GM23338 (cell line): ENCODE measurements around the gene NME2. TPM values are rescaled to one million over a fixed set of nuclear protein-coding genes. Genes with fewer than 3 reads are reported as not detected.

ENCODE experiments used
- ATAC-seq: fragments of 200-7000 bp; cut with Tn5 transposase; 3 replicates; pipeline ENCODE4 v1.9.1; 2020
- DNase-seq: peaks from one replicate; pipeline ENCODE4 v3.0.0-alpha.2; 2015; ENCODE audit warnings: low spot score
- H2AFZ ChIP-seq: fragments of 200-600 bp; sonication (generic); 2 replicates; pipeline ENCODE4 v1.8.0; 2016; ENCODE audit warnings: antibody characterized with exemption, mild to moderate bottlenecking, moderate library complexity
- H3F3A ChIP-seq: fragments of 200-600 bp; sonication (generic); replicated peaks from 2 replicates; pipeline ENCODE4 v1.8.0; 2017; ENCODE audit warnings: antibody characterized with exemption, mixed run types, low read depth
- H3K27ac ChIP-seq: fragments of 200-600 bp; sonication (generic); 2 replicates; pipeline ENCODE4 v1.6.1; 2016; ENCODE audit warnings: low read depth
- H3K27me3 ChIP-seq: fragments of 200-600 bp; sonication (generic); 2 replicates; pipeline ENCODE4 v1.8.0; 2016; ENCODE audit warnings: mild to moderate bottlenecking, mixed run types, moderate library complexity; ENCODE audit not compliant: insufficient read depth
- H3K36me3 ChIP-seq: fragments of 200-600 bp; sonication (generic); 2 replicates; pipeline ENCODE4 v1.8.0; 2016; ENCODE audit warnings: mild to moderate bottlenecking; ENCODE audit not compliant: insufficient read depth
- H3K4me1 ChIP-seq: fragments of 200-600 bp; sonication (generic); 2 replicates; pipeline ENCODE4 v1.8.0; 2016; ENCODE audit warnings: mild to moderate bottlenecking, moderate library complexity; ENCODE audit not compliant: insufficient read depth
- H3K4me2 ChIP-seq: fragments of 200-600 bp; sonication (generic); 2 replicates; pipeline ENCODE4 v1.7.1; 2017; ENCODE audit warnings: mixed run types
- H3K4me3 ChIP-seq: fragments of 200-600 bp; sonication (generic); 2 replicates; pipeline ENCODE4 v1.6.1; 2016; ENCODE audit warnings: mixed run types
- H3K79me2 ChIP-seq: fragments of 200-600 bp; sonication (generic); replicated peaks from 2 replicates; pipeline ENCODE4 v1.8.0; 2017; ENCODE audit warnings: mild to moderate bottlenecking; ENCODE audit not compliant: insufficient read depth
- H3K9me2 ChIP-seq: fragments of 200-600 bp; sonication (generic); 2 replicates; pipeline ENCODE4 v1.8.0; 2017; ENCODE audit not compliant: insufficient read depth
- H4K20me1 ChIP-seq: fragments of 200-600 bp; sonication (generic); replicated peaks from 2 replicates; pipeline ENCODE4 v1.8.0; 2017; ENCODE audit warnings: mild to moderate bottlenecking; ENCODE audit not compliant: insufficient read depth
- H3K27ac Mint-ChIP-seq: 2 replicates; pipeline ENCODE4 v1.8.0; 2020; ENCODE audit warnings: inconsistent platforms, mild to moderate bottlenecking, moderate library complexity, mixed read lengths
- H3K27me3 Mint-ChIP-seq: 3 replicates; pipeline ENCODE4 v1.8.0; 2022; ENCODE audit warnings: low read depth, mild to moderate bottlenecking, moderate library complexity, mixed read lengths, inconsistent platforms; ENCODE audit not compliant: insufficient read depth, poor library complexity
- H3K36me3 Mint-ChIP-seq: 3 replicates; pipeline ENCODE4 v1.8.0; 2021; ENCODE audit warnings: low read depth, mild to moderate bottlenecking, inconsistent platforms, moderate library complexity, mixed read lengths
- H3K4me1 Mint-ChIP-seq: 3 replicates; pipeline ENCODE4 v1.8.0; 2020; ENCODE audit warnings: mild to moderate bottlenecking, inconsistent platforms, mixed read lengths
- H3K4me3 Mint-ChIP-seq: 3 replicates; pipeline ENCODE4 v1.8.0; 2021; ENCODE audit warnings: moderate library complexity, mild to moderate bottlenecking, inconsistent platforms, mixed read lengths
- H3K9me3 Mint-ChIP-seq: 3 replicates; pipeline ENCODE4 v1.8.0; 2020; ENCODE audit warnings: moderate library complexity, mild to moderate bottlenecking, inconsistent platforms, mixed read lengths
- EZH2phosphoT487 ChIP-seq: fragments of 200-600 bp; sonication (generic); IDR thresholded peaks from one replicate; pipeline ENCODE4 v1.8.1; 2018; ENCODE audit warnings: antibody characterized with exemption; ENCODE audit not compliant: unreplicated experiment
- STAT1 ChIP-seq: IDR thresholded peaks from one replicate; pipeline ENCODE4 v1.6.1; 2016; ENCODE audit warnings: antibody characterized with exemption; ENCODE audit not compliant: unreplicated experiment
- polyA plus RNA-seq: library from polyadenylated mRNA; unstranded; fragments of >200 nt; fragmentation: Nextera tagmentation; extraction: Ambion mirVana; gene quantifications from 2 replicates; pipeline ENCODE4 v1.2.1, GENCODE V29; 2016
- total RNA-seq: library from RNA; depleted of rRNA; stranded (reverse); fragments of >200 nt; shearing (Covaris generic); gene quantifications from 2 replicates; pipeline ENCODE4 v1.2.3, GENCODE V29; 2014
- TF ChIP-seq, protein P1 (sequence below): fragments of 250-450 bp; sonication (Bioruptor Pico); IDR thresholded peaks from 2 replicates; pipeline ENCODE4 v1.5.0; 2020; ENCODE audit warnings: mild to moderate bottlenecking, moderate library complexity
- TF ChIP-seq, protein P2 (sequence below): IDR thresholded peaks from 2 replicates; pipeline ENCODE4 v1.6.1; 2016; ENCODE audit warnings: antibody characterized with exemption

NME2 gene
- total and polyA plus RNA-seq, 2 experiments from 2014 or later = 667 to 939 TPM

GRCh38 chr17:51144266-51145022 lies 21.8 kb upstream of the NME2 start:
- H4K20me1 ChIP-seq = no peaks in the 10 kb centered on the region
- no peak overlapping the region for H3K27ac Mint-ChIP-seq
- TF ChIP-seq, protein P1, sequence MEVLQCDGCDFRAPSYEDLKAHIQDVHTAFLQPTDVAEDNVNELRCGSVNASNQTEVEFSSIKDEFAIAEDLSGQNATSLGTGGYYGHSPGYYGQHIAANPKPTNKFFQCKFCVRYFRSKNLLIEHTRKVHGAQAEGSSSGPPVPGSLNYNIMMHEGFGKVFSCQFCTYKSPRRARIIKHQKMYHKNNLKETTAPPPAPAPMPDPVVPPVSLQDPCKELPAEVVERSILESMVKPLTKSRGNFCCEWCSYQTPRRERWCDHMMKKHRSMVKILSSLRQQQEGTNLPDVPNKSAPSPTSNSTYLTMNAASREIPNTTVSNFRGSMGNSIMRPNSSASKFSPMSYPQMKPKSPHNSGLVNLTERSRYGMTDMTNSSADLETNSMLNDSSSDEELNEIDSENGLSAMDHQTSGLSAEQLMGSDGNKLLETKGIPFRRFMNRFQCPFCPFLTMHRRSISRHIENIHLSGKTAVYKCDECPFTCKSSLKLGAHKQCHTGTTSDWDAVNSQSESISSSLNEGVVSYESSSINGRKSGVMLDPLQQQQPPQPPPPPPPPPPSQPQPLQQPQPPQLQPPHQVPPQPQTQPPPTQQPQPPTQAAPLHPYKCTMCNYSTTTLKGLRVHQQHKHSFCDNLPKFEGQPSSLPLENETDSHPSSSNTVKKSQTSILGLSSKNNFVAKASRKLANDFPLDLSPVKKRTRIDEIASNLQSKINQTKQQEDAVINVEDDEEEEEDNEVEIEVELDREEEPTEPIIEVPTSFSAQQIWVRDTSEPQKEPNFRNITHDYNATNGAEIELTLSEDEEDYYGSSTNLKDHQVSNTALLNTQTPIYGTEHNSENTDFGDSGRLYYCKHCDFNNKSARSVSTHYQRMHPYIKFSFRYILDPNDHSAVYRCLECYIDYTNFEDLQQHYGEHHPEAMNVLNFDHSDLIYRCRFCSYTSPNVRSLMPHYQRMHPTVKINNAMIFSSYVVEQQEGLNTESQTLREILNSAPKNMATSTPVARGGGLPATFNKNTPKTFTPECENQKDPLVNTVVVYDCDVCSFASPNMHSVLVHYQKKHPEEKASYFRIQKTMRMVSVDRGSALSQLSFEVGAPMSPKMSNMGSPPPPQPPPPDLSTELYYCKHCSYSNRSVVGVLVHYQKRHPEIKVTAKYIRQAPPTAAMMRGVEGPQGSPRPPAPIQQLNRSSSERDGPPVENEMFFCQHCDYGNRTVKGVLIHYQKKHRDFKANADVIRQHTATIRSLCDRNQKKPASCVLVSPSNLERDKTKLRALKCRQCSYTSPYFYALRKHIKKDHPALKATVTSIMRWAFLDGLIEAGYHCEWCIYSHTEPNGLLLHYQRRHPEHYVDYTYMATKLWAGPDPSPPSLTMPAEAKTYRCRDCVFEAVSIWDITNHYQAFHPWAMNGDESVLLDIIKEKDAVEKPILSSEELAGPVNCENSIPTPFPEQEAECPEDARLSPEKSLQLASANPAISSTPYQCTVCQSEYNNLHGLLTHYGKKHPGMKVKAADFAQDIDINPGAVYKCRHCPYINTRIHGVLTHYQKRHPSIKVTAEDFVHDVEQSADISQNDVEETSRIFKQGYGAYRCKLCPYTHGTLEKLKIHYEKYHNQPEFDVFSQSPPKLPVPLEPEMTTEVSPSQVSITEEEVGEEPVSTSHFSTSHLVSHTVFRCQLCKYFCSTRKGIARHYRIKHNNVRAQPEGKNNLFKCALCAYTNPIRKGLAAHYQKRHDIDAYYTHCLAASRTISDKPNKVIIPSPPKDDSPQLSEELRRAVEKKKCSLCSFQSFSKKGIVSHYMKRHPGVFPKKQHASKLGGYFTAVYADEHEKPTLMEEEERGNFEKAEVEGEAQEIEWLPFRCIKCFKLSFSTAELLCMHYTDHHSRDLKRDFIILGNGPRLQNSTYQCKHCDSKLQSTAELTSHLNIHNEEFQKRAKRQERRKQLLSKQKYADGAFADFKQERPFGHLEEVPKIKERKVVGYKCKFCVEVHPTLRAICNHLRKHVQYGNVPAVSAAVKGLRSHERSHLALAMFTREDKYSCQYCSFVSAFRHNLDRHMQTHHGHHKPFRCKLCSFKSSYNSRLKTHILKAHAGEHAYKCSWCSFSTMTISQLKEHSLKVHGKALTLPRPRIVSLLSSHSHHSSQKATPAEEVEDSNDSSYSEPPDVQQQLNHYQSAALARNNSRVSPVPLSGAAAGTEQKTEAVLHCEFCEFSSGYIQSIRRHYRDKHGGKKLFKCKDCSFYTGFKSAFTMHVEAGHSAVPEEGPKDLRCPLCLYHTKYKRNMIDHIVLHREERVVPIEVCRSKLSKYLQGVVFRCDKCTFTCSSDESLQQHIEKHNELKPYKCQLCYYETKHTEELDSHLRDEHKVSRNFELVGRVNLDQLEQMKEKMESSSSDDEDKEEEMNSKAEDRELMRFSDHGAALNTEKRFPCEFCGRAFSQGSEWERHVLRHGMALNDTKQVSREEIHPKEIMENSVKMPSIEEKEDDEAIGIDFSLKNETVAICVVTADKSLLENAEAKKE (CRISPR knock-in tag) = no peak
- TF ChIP-seq, protein P2, sequence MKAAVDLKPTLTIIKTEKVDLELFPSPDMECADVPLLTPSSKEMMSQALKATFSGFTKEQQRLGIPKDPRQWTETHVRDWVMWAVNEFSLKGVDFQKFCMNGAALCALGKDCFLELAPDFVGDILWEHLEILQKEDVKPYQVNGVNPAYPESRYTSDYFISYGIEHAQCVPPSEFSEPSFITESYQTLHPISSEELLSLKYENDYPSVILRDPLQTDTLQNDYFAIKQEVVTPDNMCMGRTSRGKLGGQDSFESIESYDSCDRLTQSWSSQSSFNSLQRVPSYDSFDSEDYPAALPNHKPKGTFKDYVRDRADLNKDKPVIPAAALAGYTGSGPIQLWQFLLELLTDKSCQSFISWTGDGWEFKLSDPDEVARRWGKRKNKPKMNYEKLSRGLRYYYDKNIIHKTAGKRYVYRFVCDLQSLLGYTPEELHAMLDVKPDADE = no peak
- TF ChIP-seq STAT1 (no peak), EZH2phosphoT487 (no peak)
- H2AFZ ChIP-seq = peak overlapping the region; percentile 66; the same call in 1 of the 2 replicates
- ATAC-seq (no peak), DNase-seq (no peak)
- no peaks in the 10 kb centered on the region for H3K27me3 ChIP-seq
- no peaks in the 10 kb centered on the region for H3K9me3 Mint-ChIP-seq
- H3K27me3 Mint-ChIP-seq = peaks cover 2% of the 10 kb centered on the region
- H3K36me3 ChIP-seq = no peaks in the 10 kb centered on the region
- no peaks in the 10 kb centered on the region for H3K9me2 ChIP-seq
- no peak overlapping the region for H3K4me3 Mint-ChIP-seq
- no peaks in the 10 kb centered on the region for H3K4me1 ChIP-seq
- H3K4me3 ChIP-seq = no peak overlapping the region
- no peaks in the 10 kb centered on the region for H3K36me3 Mint-ChIP-seq
- H3K4me1 Mint-ChIP-seq = peaks cover 8% of the 10 kb centered on the region
- H3F3A ChIP-seq = no peaks in the 10 kb centered on the region
- no peak overlapping the region for H3K4me2 ChIP-seq
- H3K27ac ChIP-seq = no peak overlapping the region
- H3K79me2 ChIP-seq = no peaks in the 10 kb centered on the region
